Brain microvascular endothelial cell (primary cell): Measurements from ENCODE around the gene HIVEP3.

ENCODE experiments used
- DNase-seq: peaks from one replicate; pipeline ENCODE4 v3.0.0-alpha.2; 2020
- H3K27ac ChIP-seq: fragments of 250-450 bp; sonication (Bioruptor Pico); 2 replicates; pipeline ENCODE4 v1.5.1; 2020; ENCODE audit warnings: mild to moderate bottlenecking, moderate library complexity
- H3K27me3 ChIP-seq: fragments of 250-450 bp; sonication (Bioruptor Pico); replicated peaks from 2 replicates; pipeline ENCODE4 v1.5.1; 2020; ENCODE audit warnings: mild to moderate bottlenecking
- H3K36me3 ChIP-seq: fragments of 250-450 bp; sonication (Bioruptor Pico); replicated peaks from 2 replicates; pipeline ENCODE4 v1.5.1; 2020; ENCODE audit warnings: mild to moderate bottlenecking
- H3K4me3 ChIP-seq: 2 replicates; pipeline ENCODE4 v1.5.1; 2011; ENCODE audit warnings: low read depth, mild to moderate bottlenecking, control low read depth, low read length, moderate library complexity
- CTCF ChIP-seq: IDR thresholded peaks from 2 replicates; pipeline ENCODE4 v1.5.1; 2011; ENCODE audit warnings: low read depth, mild to moderate bottlenecking, moderate library complexity, low read length, control low read depth, inconsistent platforms; ENCODE audit errors: missing control alignments
- in situ Hi-C: cut with HindIII; loops from 2 replicates; pipeline ENCODE4 v1.10.0; 2017; ENCODE audit warnings: low sequenced_read_pairs, low pct_ligation_motif_present

Gene HIVEP3

GRCh38 chr1:41641941-41642527 lies 276.7 kb downstream of the HIVEP3 start:
- H3K27ac ChIP-seq = no peak overlapping the region
- in situ Hi-C loops = no loop called here
- no peaks in the 10 kb centered on the region for H3K27me3 ChIP-seq
- H3K4me3 ChIP-seq = no peak overlapping the region
- DNase-seq = no peak
- no peak for TF ChIP-seq CTCF
- no peaks in the 10 kb centered on the region for H3K36me3 ChIP-seq

GRCh38 chr1:41641475-41641814 lies 277.3 kb downstream of the HIVEP3 start:
- in situ Hi-C loops = no loop called here
- no peaks in the 10 kb centered on the region for H3K27me3 ChIP-seq
- H3K27ac ChIP-seq = no peak overlapping the region
- H3K4me3 ChIP-seq = no peak overlapping the region
- no peaks in the 10 kb centered on the region for H3K36me3 ChIP-seq
- no peak for TF ChIP-seq CTCF
- no peak for DNase-seq

- in situ Hi-C loops = no loop called here
- TF ChIP-seq CTCF = no peak
- H3K27ac ChIP-seq = no peak overlapping the region
- no peak overlapping the region for H3K4me3 ChIP-seq
- DNase-seq = no peak
- no peaks in the 10 kb centered on the region for H3K36me3 ChIP-seq
- H3K27me3 ChIP-seq = no peaks in the 10 kb centered on the region
These were observed 277.8 kb downstream of the HIVEP3 start for GRCh38 chr1:41640756-41641474.

- no peaks in the 10 kb centered on the region for H3K36me3 ChIP-seq
- no peaks in the 10 kb centered on the region for H3K27me3 ChIP-seq
- no peak for DNase-seq
- in situ Hi-C loops = no loop called here
- no peak for TF ChIP-seq CTCF
- H3K27ac ChIP-seq = peak overlapping the region; percentile 80
- H3K4me3 ChIP-seq = no peak overlapping the region
These were observed 278.5 kb downstream of the HIVEP3 start for GRCh38 chr1:41640141-41640751.

GRCh38 chr1:41639332-41639936 lies 279.3 kb downstream of the HIVEP3 start:
- no peak overlapping the region for H3K4me3 ChIP-seq
- no peaks in the 10 kb centered on the region for H3K27me3 ChIP-seq
- DNase-seq = peak; percentile 84
- no peaks in the 10 kb centered on the region for H3K36me3 ChIP-seq
- H3K27ac ChIP-seq = peak overlapping the region; percentile 80
- TF ChIP-seq CTCF = peak; percentile 21
- in situ Hi-C loops = no loop called here
